GM18873 (cell line): ENCODE results near the gene ESPN.

Experiments
- ATAC-seq: cut with Tn5 transposase; IDR thresholded peaks from one replicate; pipeline ENCODE4 v1.9.1; 2021; ENCODE audit warnings: mild to moderate bottlenecking, moderate library complexity, moderate number of reproducible peaks; ENCODE audit not compliant: unreplicated experiment, low FRiP score

The ESPN gene

DNA sequence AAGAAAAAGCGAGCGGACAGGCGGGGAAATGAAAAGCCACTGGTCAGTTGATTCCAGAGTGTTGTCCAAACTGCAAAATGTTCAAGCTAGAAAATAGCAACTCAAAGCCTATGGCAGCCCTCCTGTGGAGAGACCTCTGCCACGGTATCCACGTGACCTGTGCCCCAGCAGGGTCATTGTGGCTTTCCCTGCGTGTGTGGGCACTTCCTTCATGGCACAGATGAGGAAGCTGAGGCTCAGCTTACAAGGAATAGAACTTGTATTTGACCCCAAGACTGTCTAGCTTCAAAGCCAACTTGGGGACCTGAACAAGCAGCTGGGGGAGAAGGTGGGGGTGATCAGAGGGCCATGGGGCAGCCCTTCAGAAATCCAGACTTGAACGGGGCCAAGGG, 82.5 kb downstream of the ESPN start:
- no peak for ATAC-seq

- ATAC-seq = no peak
Measured at GRCh38 chr1:6507461-6507911, 82.9 kb downstream of the ESPN start.

- ATAC-seq = no peak
Measured at GRCh38 chr1:6508154-6508815, 83.7 kb downstream of the ESPN start.

DNA sequence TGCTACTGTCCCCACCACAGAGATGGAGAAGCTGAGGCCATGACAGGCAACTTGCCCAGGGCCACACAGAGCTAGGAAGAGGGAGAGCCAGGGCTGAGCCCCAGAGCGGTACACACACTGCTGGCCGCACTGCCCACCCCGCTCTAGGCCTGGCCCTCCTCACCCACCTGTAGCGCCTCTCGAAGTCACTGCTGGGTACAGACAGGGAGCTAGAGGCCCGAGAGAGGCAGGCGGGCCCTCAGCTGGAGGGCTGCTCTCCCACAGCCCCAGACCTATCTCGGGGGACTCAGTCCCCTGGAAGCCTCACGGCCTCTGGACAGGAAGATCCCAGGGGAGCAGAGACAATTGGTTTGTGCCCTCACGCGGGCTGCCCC, 84.2 kb downstream of the ESPN start:
- no peak for ATAC-seq

- no peak for ATAC-seq
Measured at GRCh38 chr1:6509220-6509918, 84.8 kb downstream of the ESPN start.

GRCh38 chr1:6509919-6510291, 85.3 kb downstream of the ESPN start:
- ATAC-seq = no peak

- no peak for ATAC-seq
Measured at GRCh38 chr1:6510493-6510892, 85.9 kb downstream of the ESPN start.
